GM21381 (cell line): ENCODE measurements around the gene DOK7.
"Not testable (repeated sequence)": the region's sequence is repeated elsewhere in the genome, so short reads cannot be mapped to it uniquely, and the experiment has no call there.

Experiments
- ATAC-seq: cut with Tn5 transposase; IDR thresholded peaks from one replicate; pipeline ENCODE4 v1.9.1; 2021; ENCODE audit warnings: mild to moderate bottlenecking, moderate library complexity; ENCODE audit not compliant: unreplicated experiment

The DOK7 gene

GRCh38 chr4:3499710-3500109, 36.6 kb downstream of the DOK7 start:
- no peak for ATAC-seq

- no peak for ATAC-seq
Observed at GRCh38 chr4:3500111-3500510, 37.0 kb downstream of the DOK7 start.

DNA sequence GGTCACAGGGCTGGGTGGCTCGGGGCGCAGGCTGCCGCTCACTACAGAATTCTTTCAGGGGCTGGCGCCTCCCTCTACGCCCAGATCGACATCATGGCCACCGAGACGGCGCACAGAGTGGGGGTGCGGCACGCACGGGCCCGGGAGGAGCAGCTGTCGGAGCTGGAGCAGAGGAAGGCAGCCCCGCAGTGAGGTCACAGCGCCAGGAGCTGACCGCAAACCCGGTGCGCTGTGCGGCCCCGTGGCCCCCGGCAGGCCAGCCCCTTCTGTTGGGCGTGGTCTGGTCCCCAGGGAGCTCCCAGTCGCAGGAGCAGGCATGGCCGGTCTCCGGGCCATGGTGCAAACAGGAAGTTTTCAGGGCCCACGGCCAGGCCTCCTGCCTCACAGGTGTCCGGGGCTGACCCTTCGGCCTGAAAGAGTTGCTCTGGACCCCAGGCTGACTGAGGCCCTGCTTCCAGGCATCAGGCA, 37.6 kb downstream of the DOK7 start:
- ATAC-seq, result no peak

- no peak for ATAC-seq
Observed at GRCh38 chr4:3501126-3501824, 38.2 kb downstream of the DOK7 start.

DNA sequence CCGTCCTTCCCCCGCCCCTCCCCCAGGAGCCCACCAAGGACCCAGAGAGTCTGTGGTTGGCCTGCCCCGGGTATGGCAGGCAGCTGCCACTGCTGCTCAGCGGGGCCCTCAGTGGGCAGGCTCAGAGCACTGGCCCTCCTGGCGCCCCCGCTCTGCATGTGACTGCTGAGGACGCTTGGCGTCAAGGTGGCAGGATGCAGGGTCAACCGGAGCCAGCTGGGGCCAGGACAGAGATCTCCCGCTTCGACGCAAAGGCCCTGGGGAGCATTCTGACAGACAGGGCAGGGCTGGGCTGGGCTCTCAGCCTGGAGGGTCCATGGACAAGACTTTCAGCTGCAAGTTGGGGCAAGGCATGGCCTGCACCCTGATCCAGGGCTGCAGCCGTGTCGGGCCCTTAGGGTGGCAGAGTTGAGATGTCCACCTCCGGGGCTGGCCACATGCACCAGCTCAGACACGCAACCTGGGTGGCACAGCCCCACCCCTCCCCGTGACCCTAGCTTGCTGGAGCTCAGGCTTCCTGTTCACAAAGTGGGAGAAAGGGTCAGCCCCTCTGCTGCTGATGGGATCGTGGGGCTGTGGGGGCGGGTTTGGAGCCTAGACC, 38.8 kb downstream of the DOK7 start:
- no peak for ATAC-seq

DNA sequence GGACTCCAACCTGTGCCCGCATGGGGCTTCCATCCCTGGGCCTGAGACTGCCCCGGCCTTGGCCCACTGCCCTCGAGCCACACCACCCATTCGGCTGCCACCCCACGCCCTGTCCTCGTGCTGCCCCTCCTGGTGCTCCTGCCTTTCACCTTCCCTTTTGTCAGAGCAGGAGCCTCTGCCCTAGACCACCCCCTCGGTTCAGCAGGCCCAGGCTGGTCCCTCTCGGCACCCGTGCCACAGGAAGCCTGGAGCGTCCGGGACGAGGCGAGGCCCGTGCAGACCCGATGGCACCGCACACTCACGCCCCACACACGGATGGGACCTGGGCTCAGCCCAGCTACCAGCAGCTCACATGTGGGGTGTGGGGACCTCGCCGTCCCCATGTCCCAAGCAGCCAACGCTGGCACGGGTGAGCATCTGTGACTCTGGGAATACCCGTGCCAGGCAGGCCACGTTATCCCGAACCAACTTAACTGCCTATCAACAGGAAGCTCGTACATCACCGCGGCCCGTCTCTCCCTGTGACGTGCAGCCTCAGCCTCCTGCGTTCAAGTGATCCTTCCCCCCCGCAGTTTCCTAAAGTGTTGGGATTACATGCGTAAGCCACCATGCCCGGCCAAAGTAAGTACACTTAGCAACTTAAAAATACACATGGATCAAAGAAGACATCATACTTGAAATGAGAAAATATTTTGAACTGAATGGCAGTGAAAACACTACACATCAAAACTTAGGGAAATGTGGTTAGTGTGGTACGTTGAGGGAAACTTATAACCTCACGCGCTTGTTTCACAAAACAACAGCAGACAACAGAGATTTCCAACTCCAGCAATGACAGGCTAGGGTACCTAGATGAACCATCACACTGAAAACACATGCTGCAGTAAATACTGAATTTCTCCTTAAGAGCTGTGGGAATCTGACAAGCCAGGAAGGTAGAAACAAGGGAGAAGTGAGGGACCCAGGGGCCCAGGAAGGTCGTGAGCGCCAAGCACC, 40.1 kb downstream of the DOK7 start:
- ATAC-seq, result no peak

DNA sequence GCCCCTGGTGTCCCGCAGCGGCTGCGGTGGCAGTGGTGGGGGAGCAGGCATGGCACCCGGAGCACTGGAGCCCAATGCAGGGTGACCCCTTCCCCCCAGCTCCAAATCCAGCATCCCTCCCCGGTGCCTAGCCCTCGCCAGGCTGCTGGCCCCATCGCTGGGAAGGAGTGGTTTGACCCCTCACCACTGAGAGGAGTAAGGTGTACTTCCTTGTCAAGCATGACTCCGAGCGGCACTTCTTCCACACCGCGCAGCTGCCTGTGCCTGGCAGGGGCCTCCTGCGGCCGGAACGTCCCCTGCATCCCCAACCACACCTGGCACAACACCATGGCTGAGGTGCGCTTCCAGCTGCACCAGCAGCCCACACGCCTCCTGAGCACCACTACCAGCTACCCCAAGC, 42.1 kb downstream of the DOK7 start:
- no peak for ATAC-seq

DNA sequence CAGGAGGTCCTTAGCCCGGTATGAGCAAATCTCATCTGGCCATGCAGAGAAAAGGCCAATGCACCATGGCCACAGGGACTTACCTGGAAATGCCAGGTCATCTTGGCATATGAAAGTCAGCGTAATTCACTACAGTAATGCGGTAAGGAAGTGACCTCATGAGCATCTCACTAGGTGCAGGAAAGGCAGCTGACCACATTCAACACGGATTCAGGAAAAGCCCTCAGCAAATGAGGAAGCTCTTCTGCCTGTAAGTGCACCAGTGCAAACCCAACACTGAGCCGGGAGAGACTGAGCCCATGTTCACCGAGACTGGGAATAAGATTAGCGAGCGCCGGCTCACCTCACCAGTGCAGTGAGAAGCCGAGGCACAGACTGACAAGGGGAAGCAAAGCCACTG, 45.4 kb downstream of the DOK7 start:
- ATAC-seq, result no peak

- no peak for ATAC-seq
Observed at GRCh38 chr4:3510481-3510880, 47.4 kb downstream of the DOK7 start.

GRCh38 chr4:3511187-3511586, 48.1 kb downstream of the DOK7 start:
- ATAC-seq, result no peak

DNA sequence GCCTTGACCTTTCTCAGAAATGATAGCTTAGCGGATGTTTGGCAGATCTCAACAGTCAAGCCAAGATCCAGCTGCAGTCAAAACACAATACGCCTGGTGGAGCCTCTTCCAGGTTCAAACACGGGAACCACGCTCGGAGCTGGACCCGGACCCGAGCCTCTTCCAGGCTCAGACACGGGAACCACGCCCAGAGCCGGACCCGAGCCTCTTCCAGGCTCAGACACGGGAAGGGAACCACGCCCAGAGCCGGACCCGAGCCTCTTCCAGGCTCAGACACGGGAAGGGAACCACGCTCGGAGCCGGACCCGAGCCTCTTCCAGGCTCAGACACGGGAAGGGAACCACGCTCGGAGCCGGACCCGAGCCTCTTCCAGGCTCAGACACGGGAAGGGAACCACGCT, 48.5 kb downstream of the DOK7 start:
- not testable (repeated sequence) for ATAC-seq

DNA sequence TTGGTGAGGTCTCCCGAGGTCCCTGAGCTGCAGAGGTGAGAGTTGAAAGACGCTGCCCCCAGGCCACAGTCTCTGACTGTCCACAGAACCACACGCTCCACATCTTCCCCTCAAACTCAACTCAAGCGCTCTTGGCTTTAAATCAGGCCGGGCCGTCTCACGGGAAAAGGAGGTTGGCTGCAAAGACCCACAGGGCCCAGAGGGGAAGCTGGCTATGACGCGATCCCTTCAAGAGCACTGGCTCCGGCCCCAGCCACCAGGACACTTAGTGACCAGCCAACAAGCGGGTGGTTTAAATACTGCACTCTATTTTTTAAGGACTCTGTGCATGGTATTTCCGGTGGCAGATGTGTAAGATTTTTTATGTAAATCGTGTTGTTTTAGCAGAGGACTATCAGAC, 49.2 kb downstream of the DOK7 start:
- no peak for ATAC-seq

DNA sequence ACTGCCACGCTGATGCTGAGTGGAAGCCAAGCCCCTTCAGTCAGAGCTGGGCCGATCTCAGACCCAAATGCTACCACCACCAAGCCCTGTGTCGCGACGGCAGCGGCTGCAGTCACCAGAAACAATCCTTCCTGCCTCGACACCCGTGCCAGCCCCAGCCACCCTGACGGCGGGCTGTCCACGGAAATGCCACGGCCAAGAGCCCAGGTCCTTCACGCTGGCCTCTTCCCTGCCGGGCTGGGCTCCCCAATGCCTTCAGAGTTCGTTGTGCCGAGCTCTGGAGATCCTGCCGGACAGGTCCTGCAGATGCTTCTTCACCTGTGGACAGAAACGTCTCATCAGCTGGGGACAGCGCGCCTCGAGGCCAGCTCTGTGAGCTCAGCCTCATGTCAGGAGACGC, 49.6 kb downstream of the DOK7 start:
- ATAC-seq, result no peak

DNA sequence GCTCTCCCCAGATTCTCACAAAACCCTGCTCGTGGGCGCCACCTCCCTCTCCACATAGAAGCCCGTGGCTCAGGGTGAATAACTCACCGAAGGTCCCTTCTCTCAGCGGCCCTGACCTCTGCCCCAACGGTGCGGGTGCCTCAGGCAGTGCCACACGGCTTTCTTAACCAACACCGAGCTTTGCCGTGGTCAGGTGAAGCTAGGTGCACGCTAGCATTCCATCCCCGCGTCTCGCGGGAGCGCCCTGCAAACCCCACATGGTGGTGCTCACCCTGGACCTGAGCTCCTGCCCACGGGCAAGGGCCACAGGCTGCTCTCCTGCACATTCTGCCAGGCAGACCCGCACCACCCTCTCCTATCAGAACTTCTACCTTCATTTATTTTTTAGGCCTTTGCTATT, 50.7 kb downstream of the DOK7 start:
- no peak for ATAC-seq

GRCh38 chr4:3514221-3514780, 51.2 kb downstream of the DOK7 start:
- ATAC-seq, result no peak

DNA sequence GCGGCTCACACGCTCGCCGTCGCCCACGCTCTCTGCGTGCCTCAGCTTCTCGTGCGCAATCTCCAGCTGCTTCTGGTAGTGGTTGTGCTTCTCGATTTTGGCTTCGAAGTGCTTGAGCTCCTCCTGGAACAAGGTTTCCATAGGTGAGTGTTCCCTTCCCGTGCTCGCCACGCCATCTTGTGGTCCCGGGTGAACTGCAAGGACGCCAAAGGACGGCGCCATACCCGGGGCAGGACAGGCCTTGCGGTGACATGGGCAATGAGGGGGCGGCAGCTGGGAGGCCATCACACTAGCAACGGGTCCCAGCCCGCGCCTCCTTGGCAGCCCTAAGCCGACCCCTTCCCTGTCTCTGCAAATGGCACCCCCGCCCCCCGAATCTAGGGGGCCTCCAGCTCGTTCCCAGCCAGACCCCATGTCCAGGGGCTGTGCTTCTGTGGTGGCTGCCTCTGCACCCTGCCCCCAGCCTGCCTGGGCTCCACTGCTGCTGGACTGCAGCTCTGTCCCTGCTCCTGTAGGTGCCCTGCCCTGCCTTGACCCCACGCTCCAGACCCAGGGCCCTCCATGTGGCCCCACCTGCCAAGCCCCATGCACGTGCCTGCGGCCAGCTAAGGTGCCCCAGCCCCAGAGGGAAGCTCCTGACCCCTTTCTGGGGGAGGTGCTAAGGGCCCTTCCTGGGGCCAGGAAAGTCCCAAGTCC, 51.8 kb downstream of the DOK7 start:
- ATAC-seq, result no peak

DNA sequence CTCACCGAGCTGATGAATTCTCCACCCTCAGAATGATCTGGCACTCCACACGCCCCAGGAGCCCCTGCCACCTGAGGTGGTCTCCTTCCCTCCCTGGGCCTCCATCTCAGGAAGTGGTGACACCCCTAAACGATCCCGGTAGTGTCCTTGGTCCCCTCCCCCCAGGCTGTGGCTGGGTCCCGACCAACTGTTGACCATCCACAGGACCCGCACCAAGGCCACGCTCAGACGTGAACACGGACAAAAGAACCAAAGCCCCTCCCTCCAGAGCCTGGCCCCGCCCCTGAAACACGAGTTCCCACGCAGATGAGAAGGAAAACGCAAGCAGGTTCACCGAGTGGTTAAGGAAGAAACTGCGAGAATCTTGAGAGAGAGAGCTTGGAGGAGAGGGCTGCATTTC, 52.5 kb downstream of the DOK7 start:
- ATAC-seq, result no peak

DNA sequence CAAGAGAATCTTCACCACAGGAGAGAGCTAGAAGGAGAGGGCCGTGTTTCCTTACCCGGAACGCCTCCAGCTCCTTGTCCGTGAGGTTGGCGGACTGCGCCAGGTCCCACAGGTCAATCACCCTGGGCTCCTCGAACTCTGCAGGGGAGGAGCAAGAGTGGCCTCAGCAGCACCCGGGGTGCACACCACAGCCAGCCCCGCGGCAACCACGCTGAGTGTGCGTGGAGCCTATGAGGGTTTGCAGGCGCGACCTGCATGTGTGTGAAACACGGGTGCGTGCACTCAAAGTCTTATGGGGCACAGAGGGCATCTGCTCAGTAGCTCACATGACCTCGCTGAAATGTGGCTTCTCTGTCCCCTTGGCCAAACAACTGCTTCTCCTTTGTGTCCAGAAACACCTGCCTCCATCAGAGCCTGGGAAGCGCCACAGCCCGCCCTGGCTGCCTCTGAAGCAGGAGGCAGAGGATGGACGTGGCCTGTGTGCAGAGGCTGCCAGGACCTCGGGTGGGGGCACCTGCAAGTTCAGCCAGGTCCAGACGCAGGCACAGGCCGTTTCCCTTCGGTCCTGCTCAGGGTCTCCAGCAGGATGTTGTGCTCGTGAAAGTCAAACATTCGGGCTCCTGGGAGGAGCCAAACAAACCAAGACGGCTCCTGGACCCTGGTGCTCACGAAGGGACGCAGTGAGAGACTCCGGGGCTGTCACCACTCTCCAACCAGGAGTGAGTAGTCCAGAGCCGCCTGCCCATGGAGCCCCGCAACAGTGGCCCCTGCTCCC, 53.1 kb downstream of the DOK7 start:
- no peak for ATAC-seq

- no peak for ATAC-seq
Observed at GRCh38 chr4:3516836-3517730, 54.0 kb downstream of the DOK7 start.
